Right cardiac atrium (tissue), 5 donors: ENCODE results near the gene SDC1. TPM values are rescaled to one million over a fixed set of nuclear protein-coding genes. Genes with fewer than 3 reads are reported as not detected.

ENCODE experiments used
- ATAC-seq, 2 donors: fragments of 200-7000 bp; cut with Tn5 transposase; one replicate each; pipeline versions ENCODE4 v1.8.0 to v1.9.1; 2020; ENCODE audit warnings: moderate library complexity in 2 of 2, mild to moderate bottlenecking in 1 of 2
- DNase-seq, 3 donors: peaks; one replicate each; pipeline ENCODE4 v3.0.0-alpha.2; 2020
- H3K27ac ChIP-seq: one replicate; pipeline ENCODE4 v1.5.1; 2013; ENCODE audit warnings: mild to moderate bottlenecking, low read length, control low read depth, moderate library complexity
- H3K27me3 ChIP-seq: one replicate; pipeline ENCODE4 v1.6.1; 2013; ENCODE audit not compliant: control insufficient read depth, insufficient read depth
- H3K4me1 ChIP-seq: one replicate; pipeline ENCODE4 v1.6.1; 2013; ENCODE audit warnings: low read length; ENCODE audit not compliant: control insufficient read depth, insufficient read depth
- H3K4me3 ChIP-seq: one replicate; pipeline ENCODE4 v1.5.1; 2013; ENCODE audit warnings: low read length, control low read depth
- H3K9me3 ChIP-seq: one replicate; pipeline ENCODE4 v1.6.1; 2013; ENCODE audit warnings: low read length; ENCODE audit not compliant: control insufficient read depth
- WGBS: extraction: QIAGEN DNeasy Blood & Tissue Kit; methylation state at CpG from one replicate; pipeline ENCODE4 v1.1.7; 2013; 5-methylcytosine and 5-hydroxymethylcytosine counted together
- intact Hi-C, 4 donors: fragments of 100-400 bp; cut with DNase I; formaldehyde crosslinking; loops; one replicate each; pipeline versions ENCODE4 v1.11.0 to v1.14.0; 2022 to 2023
- polyA plus RNA-seq: library from polyadenylated mRNA; stranded (reverse); fragments of 200-250 nt; gene quantifications from one replicate; pipeline ENCODE4 v1.2.3, GENCODE V29; 2013
- total RNA-seq, 4 donors: library from RNA; stranded (reverse); fragmentation: NEBNext Ultra II Directional; extraction: Animal tissue kit (Norgen Biotek cat#: 25700); gene quantifications; one replicate each; pipeline ENCODE4 v1.2.1, GENCODE V29; 2021
- donor health status: healthy with polysubstance abuse.
- donor health status: DM: no; HTN: yes; CAD: no.
- donor health status: DM: no; HTN: no; CAD: no.
- donor health status: DM: no; HTN: yes; CAD: no; lungs with severe emphysema.
- donor health status: DM: yes; HTN: yes; CAD: no.

The SDC1 gene
- total and polyA plus RNA-seq, 5 donors = 0.09 to 0.25 (median 0.23) TPM

DNA sequence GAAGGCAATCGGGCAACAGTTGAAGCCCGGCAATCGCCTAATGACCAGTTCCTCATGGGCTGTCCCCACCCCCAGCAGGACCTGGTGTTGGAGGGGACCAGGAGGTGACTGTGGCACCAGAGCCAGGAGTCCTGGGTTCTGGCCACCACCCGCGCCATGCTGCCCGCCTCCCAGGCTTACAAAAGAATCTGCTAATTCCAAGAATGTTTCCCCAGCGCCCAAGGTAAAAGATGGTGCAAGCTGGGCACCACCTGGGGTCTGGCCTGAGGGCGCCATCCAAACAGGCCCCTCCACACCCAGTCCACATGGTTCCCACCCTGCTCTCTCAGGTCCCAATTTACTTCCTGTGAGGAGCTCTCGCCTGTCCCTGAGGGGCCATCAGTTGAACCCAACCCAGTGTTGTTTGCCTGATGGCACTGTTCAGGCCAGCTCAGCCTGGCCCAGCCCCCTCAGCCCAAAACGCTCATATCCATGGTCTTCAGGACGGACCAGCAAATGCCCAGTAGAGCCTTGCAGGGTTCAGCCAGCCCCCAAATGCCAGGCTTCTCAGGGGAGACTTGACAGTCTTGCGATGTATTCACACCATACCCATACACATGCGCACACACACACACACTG lies 5.1 kb downstream of the SDC1 start:
- H3K4me1 ChIP-seq = no peaks in the 10 kb centered on the region
- DNase-seq = no peak

GRCh38 chr2:20218331-20219320 lies 6.3 kb downstream of the SDC1 start:
- ATAC-seq = no peak
- intact Hi-C loops = no loop called here
- no peak overlapping the region for H3K27ac ChIP-seq
- no peaks in the 10 kb centered on the region for H3K27me3 ChIP-seq
- H3K4me3 ChIP-seq = no peak overlapping the region
- DNase-seq = no peak
- H3K4me1 ChIP-seq = no peaks in the 10 kb centered on the region
- WGBS = 90% methylated on average over 20 of the region's 20 CpGs
- no peaks in the 10 kb centered on the region for H3K9me3 ChIP-seq

More for the DNA sequence above, 5.1 kb downstream of the SDC1 start:
- Histone ChIP-seq H3K27ac (no peak overlapping the region), H3K27me3 (no peaks in the 10 kb centered on the region), H3K9me3 (no peaks in the 10 kb centered on the region), H3K4me3 (no peak overlapping the region)
- WGBS = 96% methylated on average over 13 of the region's 13 CpGs
- intact Hi-C loops = loop anchor here in 1 of 4 donors (10.0 kb wide), 1 partner anchor 85 kb away; no protein-coding TSS in a partner anchor
- ATAC-seq = no peak

- ATAC-seq (no peak), DNase-seq (no peak)
- H3K27me3 ChIP-seq = no peaks in the 10 kb centered on the region
- no peaks in the 10 kb centered on the region for H3K4me1 ChIP-seq
- no peaks in the 10 kb centered on the region for H3K9me3 ChIP-seq
- 93% methylated on average over 21 of the region's 21 CpGs for WGBS
- intact Hi-C loops = no loop called here
- no peak overlapping the region for H3K4me3 ChIP-seq
- no peak overlapping the region for H3K27ac ChIP-seq
Measured at GRCh38 chr2:20217041-20217970, 7.6 kb downstream of the SDC1 start.

DNA sequence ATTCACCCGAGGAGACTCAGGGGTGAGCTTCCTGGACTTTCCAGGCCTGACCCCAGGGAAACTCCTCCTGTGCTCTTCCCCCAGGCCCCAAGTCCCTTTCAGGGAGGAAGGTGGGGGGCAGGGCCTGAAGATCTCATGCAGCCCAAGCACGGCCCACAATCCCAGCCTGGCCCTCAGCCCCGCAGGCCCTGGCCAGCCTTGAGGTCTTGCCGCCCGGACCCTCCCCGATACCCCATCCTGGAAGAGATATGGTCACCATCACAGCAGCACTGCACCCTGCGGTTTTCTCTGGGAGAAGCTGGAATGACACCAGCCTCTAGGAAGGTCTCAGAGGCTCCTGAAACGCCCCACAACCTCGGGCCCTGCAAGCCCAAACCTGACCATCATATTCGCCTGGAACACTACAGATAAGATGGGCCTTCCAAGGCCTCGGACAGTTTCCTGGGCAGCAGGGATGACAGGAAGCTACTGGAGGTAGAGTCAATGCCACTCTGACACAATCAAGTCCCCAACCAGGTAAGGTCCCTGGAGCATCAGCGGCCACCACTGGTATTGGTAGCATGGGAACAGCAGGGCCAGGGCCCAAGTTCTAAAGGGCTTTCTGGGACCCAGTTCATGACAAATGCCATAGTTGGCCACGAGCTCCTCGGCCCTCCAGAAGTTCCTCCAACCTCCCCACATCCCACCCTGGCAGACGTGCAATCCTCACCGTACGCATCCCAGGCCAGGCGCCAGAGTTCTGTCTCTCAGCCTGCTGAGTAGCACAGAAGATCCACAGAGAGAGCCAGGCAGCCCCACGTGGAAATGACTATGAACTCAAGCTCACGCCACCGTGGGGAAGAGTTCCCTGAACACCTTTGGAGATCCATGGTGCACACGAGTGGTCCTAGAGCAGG lies 8.6 kb downstream of the SDC1 start:
- intact Hi-C loops = no loop called here
- no peak for ATAC-seq
- no peaks in the 10 kb centered on the region for H3K9me3 ChIP-seq
- no peak overlapping the region for H3K27ac ChIP-seq
- no peaks in the 10 kb centered on the region for H3K27me3 ChIP-seq
- H3K4me3 ChIP-seq = no peak overlapping the region
- no peak for DNase-seq
- 88% methylated on average over 22 of the region's 22 CpGs for WGBS
- H3K4me1 ChIP-seq = no peaks in the 10 kb centered on the region

GRCh38 chr2:20215183-20216040 lies 9.5 kb downstream of the SDC1 start:
- H3K27me3 ChIP-seq = no peaks in the 10 kb centered on the region
- 86% methylated on average over 13 of the region's 13 CpGs for WGBS
- H3K9me3 ChIP-seq = no peaks in the 10 kb centered on the region
- no peaks in the 10 kb centered on the region for H3K4me1 ChIP-seq
- ATAC-seq (no peak), DNase-seq (no peak)
- intact Hi-C loops = no loop called here
- H3K4me3 ChIP-seq = no peak overlapping the region
- no peak overlapping the region for H3K27ac ChIP-seq

- intact Hi-C loops = no loop called here
- no peaks in the 10 kb centered on the region for H3K9me3 ChIP-seq
- WGBS = 77% methylated on average over 2 of the region's 2 CpGs
- H3K4me3 ChIP-seq = no peak overlapping the region
- no peak for DNase-seq
- no peak overlapping the region for H3K27ac ChIP-seq
- ATAC-seq = no peak
- no peaks in the 10 kb centered on the region for H3K27me3 ChIP-seq
- no peaks in the 10 kb centered on the region for H3K4me1 ChIP-seq
Measured at GRCh38 chr2:20214566-20215182, 10.3 kb downstream of the SDC1 start.

DNA sequence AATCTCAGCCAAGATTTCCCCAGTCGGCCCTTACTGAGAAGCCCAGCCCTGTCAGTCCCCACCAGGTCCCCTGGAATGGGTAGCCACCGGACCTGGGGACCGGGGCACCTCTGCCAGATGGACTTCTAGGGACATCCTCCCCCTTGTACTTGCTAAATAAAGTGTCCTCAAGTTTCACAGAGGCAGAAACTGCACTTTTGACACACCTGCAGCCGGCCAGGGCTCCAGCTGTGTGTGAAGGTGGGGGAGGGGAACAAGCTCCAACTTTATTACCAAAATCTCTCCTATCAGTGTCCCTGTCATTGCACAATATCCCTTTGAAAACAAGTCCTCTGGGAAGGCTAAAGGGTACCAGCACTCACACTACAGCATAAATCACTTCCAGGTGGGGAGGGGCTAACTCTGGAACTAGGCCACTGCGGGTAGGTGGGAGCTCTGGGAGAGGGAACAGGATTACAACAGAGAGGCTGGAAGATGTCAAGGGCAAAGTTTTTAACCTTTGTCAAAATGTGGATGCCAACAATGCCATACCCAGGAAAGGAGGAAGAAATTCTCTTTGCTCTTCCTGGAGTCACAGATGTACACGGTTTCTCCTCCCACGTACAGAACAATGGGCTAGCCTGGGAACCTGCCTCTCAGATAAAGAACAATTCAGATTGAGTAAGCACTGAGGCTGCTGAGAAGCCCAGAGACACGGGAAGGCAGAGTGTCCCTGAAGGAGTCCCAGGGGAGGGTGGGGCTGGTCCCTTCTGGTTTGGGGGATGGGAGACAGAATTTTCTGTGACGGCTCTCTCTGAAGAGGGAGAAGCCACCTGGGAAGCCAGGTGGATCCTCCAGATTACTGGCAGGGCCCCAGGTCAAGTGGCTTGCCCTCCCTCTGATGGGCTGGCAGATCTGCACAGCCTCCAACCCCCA lies 11.0 kb downstream of the SDC1 start:
- Histone ChIP-seq H3K4me3 (no peak overlapping the region), H3K4me1 (no peaks in the 10 kb centered on the region), H3K27me3 (no peaks in the 10 kb centered on the region), H3K27ac (no peak overlapping the region), H3K9me3 (no peaks in the 10 kb centered on the region)
- no peak for ATAC-seq
- intact Hi-C loops = no loop called here
- WGBS = 77% methylated on average over 9 of the region's 9 CpGs
- DNase-seq = no peak

DNA sequence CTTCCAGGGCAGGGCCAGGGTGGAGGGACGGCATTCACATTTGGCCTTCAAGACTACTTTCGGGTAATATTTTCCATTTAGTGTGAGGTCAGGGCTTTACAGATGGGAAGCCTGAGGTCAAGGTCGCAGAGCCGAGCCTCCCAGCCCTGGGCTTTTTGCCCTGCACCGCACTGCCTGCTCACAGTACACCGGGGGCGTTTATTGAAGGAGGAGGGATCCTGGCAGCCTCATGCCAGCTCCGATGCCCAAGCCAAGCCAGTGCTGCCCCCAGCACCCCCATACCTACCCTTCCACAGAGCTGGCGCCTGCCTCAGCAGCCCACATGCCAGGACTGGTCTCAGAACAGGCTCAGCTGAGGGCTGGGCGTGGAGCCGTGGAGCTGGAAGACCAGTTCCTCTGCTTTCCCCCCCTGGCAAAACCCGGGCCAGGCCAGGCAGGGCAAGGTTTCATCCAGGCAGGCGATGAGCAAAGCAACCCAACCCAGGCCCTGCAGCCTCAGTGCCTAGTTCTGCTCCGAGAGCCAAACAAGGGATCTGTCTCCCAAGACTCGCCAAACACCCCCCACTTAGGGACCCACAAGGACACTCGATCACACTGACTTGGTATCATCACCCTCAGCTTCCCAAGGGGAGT lies 11.9 kb downstream of the SDC1 start:
- intact Hi-C loops = no loop called here
- 71% methylated on average over 16 of the region's 16 CpGs for WGBS

More for the DNA sequence above, 11.9 kb downstream of the SDC1 start:
- H3K27me3 ChIP-seq = no peaks in the 10 kb centered on the region
- no peak overlapping the region for H3K4me3 ChIP-seq
- H3K9me3 ChIP-seq = no peaks in the 10 kb centered on the region
- ATAC-seq (peak; percentile 7 to 84), DNase-seq (peak in 2 of 3 donors; percentile 56 to 61)
- no peaks in the 10 kb centered on the region for H3K4me1 ChIP-seq
- H3K27ac ChIP-seq = no peak overlapping the region
